ENCODE data around the gene CKLF. TPM values are rescaled to one million over a fixed set of nuclear protein-coding genes. Genes with fewer than 3 reads are reported as not detected.

The CKLF gene
- total RNA-seq, 1 donor from 2014 or later, result 17.9 TPM

- peaks cover 21% of the 10 kb centered on the region for H3K4me1 Mint-ChIP-seq (ENCODE audit: low read depth, unreplicated experiment)
- DNase-seq, result no peak
- H3K27ac Mint-ChIP-seq (ENCODE audit: unreplicated experiment), result no peak overlapping the region
- peaks cover 15% of the 10 kb centered on the region for H3K27me3 Mint-ChIP-seq (ENCODE audit: unreplicated experiment)
- peaks cover 9% of the 10 kb centered on the region for H3K9me3 Mint-ChIP-seq (ENCODE audit: unreplicated experiment)
- TF ChIP-seq CTCF (IDR thresholded peaks at IDR 0.05; ENCODE audit: partially characterized antibody, unreplicated experiment), result no peak
- no peak overlapping the region for H3K4me3 Mint-ChIP-seq (ENCODE audit: unreplicated experiment)
- no peaks in the 10 kb centered on the region for H3K36me3 Mint-ChIP-seq (ENCODE audit: unreplicated experiment)
Measured at GRCh38 chr16:66508248-66508913, 44.0 kb upstream of the CKLF start.

- H3K36me3 Mint-ChIP-seq (ENCODE audit: unreplicated experiment), result no peaks in the 10 kb centered on the region
- H3K27ac Mint-ChIP-seq (ENCODE audit: unreplicated experiment), result no peak overlapping the region
- H3K27me3 Mint-ChIP-seq (ENCODE audit: unreplicated experiment), result peaks cover 15% of the 10 kb centered on the region
- H3K9me3 Mint-ChIP-seq (ENCODE audit: unreplicated experiment), result peaks cover 8% of the 10 kb centered on the region
- no peak for DNase-seq
- H3K4me1 Mint-ChIP-seq (ENCODE audit: low read depth, unreplicated experiment), result peaks cover 21% of the 10 kb centered on the region
- no peak overlapping the region for H3K4me3 Mint-ChIP-seq (ENCODE audit: unreplicated experiment)
- no peak for TF ChIP-seq CTCF (IDR thresholded peaks at IDR 0.05; ENCODE audit: partially characterized antibody, unreplicated experiment)
Measured at GRCh38 chr16:66508914-66509496, 43.4 kb upstream of the CKLF start.

- H3K36me3 Mint-ChIP-seq (ENCODE audit: unreplicated experiment), result peaks cover 1% of the 10 kb centered on the region
- no peak overlapping the region for H3K4me3 Mint-ChIP-seq (ENCODE audit: unreplicated experiment)
- H3K9me3 Mint-ChIP-seq (ENCODE audit: unreplicated experiment), result peaks cover 8% of the 10 kb centered on the region
- H3K4me1 Mint-ChIP-seq (ENCODE audit: low read depth, unreplicated experiment), result peaks cover 21% of the 10 kb centered on the region
- H3K27ac Mint-ChIP-seq (ENCODE audit: unreplicated experiment), result no peak overlapping the region
- H3K27me3 Mint-ChIP-seq (ENCODE audit: unreplicated experiment), result peaks cover 15% of the 10 kb centered on the region
- no peak for TF ChIP-seq CTCF (IDR thresholded peaks at IDR 0.05; ENCODE audit: partially characterized antibody, unreplicated experiment)
- DNase-seq, result no peak
Measured at GRCh38 chr16:66509576-66509975, 42.8 kb upstream of the CKLF start.

- Mint-ChIP-seq H3K36me3 (ENCODE audit: unreplicated experiment) (peaks cover 6% of the 10 kb centered on the region), H3K9me3 (ENCODE audit: unreplicated experiment) (peaks cover 10% of the 10 kb centered on the region), H3K27ac (ENCODE audit: unreplicated experiment) (no peak overlapping the region), H3K27me3 (ENCODE audit: unreplicated experiment) (peaks cover 15% of the 10 kb centered on the region), H3K4me1 (ENCODE audit: low read depth, unreplicated experiment) (peaks cover 23% of the 10 kb centered on the region), H3K4me3 (ENCODE audit: unreplicated experiment) (no peak overlapping the region)
- no peak for TF ChIP-seq CTCF (IDR thresholded peaks at IDR 0.05; ENCODE audit: partially characterized antibody, unreplicated experiment)
- DNase-seq, result no peak
Measured at GRCh38 chr16:66510298-66510697, 42.1 kb upstream of the CKLF start.
